A549 (cell line): ENCODE data around the gene ELMO2. TPM values are rescaled to one million over a fixed set of nuclear protein-coding genes. Genes with fewer than 3 reads are reported as not detected.

Experiments
- ATAC-seq, 2 experiments: fragments of 200-7000 bp in 1 of 2; fragments of >200 bp in 1 of 2; cut with Nextera tagmentation in 1 of 2; cut with Tn5 transposase in 1 of 2; 3 replicates each; pipeline versions ENCODE4 v1.8.0 to v1.9.1; 2018 to 2020; ENCODE audit warnings: mild to moderate bottlenecking in 1 of 2, moderate library complexity in 1 of 2
- CTCF ChIA-PET: fragments of 300-600 bp; sonication (Branson Sonifier 250); formaldehyde crosslinking; extraction: SDS; loops from one replicate; lab custom pipeline; 2021; ENCODE audit warnings: antibody characterized with exemption, inconsistent platforms; lab: Yijun Ruan, JAX
- POLR2A ChIA-PET: fragments of 350-600 bp; formaldehyde crosslinking; extraction: SDS; loops from one replicate; lab custom pipeline; 2021; ENCODE audit warnings: antibody characterized with exemption, inconsistent platforms; lab: Yijun Ruan, JAX
- DNase-seq, 2 experiments: peaks; one replicate each; pipeline versions ENCODE4 v3.0.0 to v3.0.0-alpha.2; 2011 to 2016; ENCODE audit warnings: low read depth in 1 of 2, low spot score in 1 of 2
- FAIRE-seq: peaks from 2 replicates; lab custom pipeline; 2011; peaks lifted over from hg19 to GRCh38; lab: Jason Lieb, UNC
- H3K27ac ChIP-seq, 2 experiments: fragments of >200 bp; sonication (Bioruptor Twin); formaldehyde crosslinking; 3 replicates each; pipeline ENCODE4 v1.5.1; 2016 to 2017
- H3K4me1 ChIP-seq: fragments of >200 bp; sonication (Bioruptor Twin); formaldehyde crosslinking; 3 replicates; pipeline ENCODE4 v1.6.1; 2016
- H3K4me2 ChIP-seq: fragments of >200 bp; sonication (Bioruptor Twin); formaldehyde crosslinking; 3 replicates; pipeline ENCODE4 v1.6.1; 2016
- H3K4me3 ChIP-seq: fragments of >200 bp; sonication (Bioruptor Twin); formaldehyde crosslinking; 3 replicates; pipeline ENCODE4 v1.5.1; 2016
- H3K9me3 ChIP-seq: fragments of >200 bp; sonication (Bioruptor Twin); formaldehyde crosslinking; 3 replicates; pipeline ENCODE4 v1.6.1; 2016
- BHLHE40 ChIP-seq: IDR thresholded peaks from 2 replicates; pipeline ENCODE4 v1.6.1; 2012; ENCODE audit warnings: low read depth, low read length, inconsistent platforms
- EHMT2 ChIP-seq: fragments of 200-600 bp; sonication (generic); IDR thresholded peaks from 2 replicates; pipeline ENCODE4 v1.6.1; 2016; ENCODE audit warnings: antibody characterized with exemption, low read depth, mild to moderate bottlenecking, moderate library complexity
- FOSL2 ChIP-seq, 2 experiments: fragments of 450-650 bp in 1 of 2; fragments of >200 bp in 1 of 2; sonication (Bioruptor Twin) in 1 of 2; formaldehyde crosslinking; IDR thresholded peaks; 2 replicates each; pipeline versions ENCODE4 v1.5.0 to v1.6.1; 2016 to 2020; ENCODE audit warnings: mild to moderate bottlenecking in 1 of 2, moderate library complexity in 1 of 2
- FOXS1 ChIP-seq: fragments of 250-450 bp; sonication (Bioruptor Pico); IDR thresholded peaks from 2 replicates; pipeline ENCODE4 v1.5.0; 2020; ENCODE audit warnings: mild to moderate bottlenecking, moderate library complexity
- GATA3 ChIP-seq: IDR thresholded peaks from 2 replicates; pipeline ENCODE4 v1.6.1; 2012; ENCODE audit warnings: borderline replicate concordance
- HDAC2 ChIP-seq: fragments of 200-600 bp; sonication (generic); IDR thresholded peaks from 2 replicates; pipeline ENCODE4 v1.6.1; 2016
- HEYL ChIP-seq: fragments of 250-450 bp; sonication (Bioruptor Pico); IDR thresholded peaks from 2 replicates; pipeline ENCODE4 v1.8.0; 2021; ENCODE audit warnings: mild to moderate bottlenecking, moderate library complexity
- HMGXB4 ChIP-seq: fragments of 250-450 bp; sonication (Bioruptor Pico); IDR thresholded peaks from 2 replicates; pipeline ENCODE4 v1.5.0; 2021; ENCODE audit warnings: mild to moderate bottlenecking, moderate library complexity, borderline replicate concordance
- HOXB13 ChIP-seq: fragments of 250-450 bp; sonication (Bioruptor Pico); IDR thresholded peaks from 2 replicates; pipeline ENCODE4 v1.5.0; 2020; ENCODE audit warnings: low read depth, mild to moderate bottlenecking, moderate library complexity
- KDM1A ChIP-seq: fragments of 200-600 bp; sonication (generic); IDR thresholded peaks from 2 replicates; pipeline ENCODE4 v1.6.1; 2016; ENCODE audit warnings: low read depth, mild to moderate bottlenecking
- KDM5A ChIP-seq: fragments of 200-600 bp; sonication (generic); IDR thresholded peaks from 2 replicates; pipeline ENCODE4 v1.6.1; 2016; ENCODE audit warnings: antibody characterized with exemption, mild to moderate bottlenecking
- MAFK ChIP-seq: fragments of 450-650 bp; IDR thresholded peaks from 2 replicates; pipeline ENCODE4 v1.6.1; 2014; ENCODE audit not compliant: partially characterized antibody
- NFE2L2 ChIP-seq: fragments of 150-350 bp; conservative IDR thresholded peaks from 2 replicates; pipeline ENCODE4 v1.6.1; 2014; ENCODE audit warnings: low read length
- POLR2AphosphoS2 ChIP-seq: conservative IDR thresholded peaks from 2 replicates; pipeline ENCODE4 v1.6.1; 2012; ENCODE audit warnings: low read length, improper control_type of control experiment, inconsistent platforms
- RCOR1 ChIP-seq: fragments of 150-350 bp; IDR thresholded peaks from 2 replicates; pipeline ENCODE4 v1.6.1; 2014; ENCODE audit warnings: antibody characterized with exemption, low read length, low read depth
- SMC3 ChIP-seq: fragments of >200 bp; sonication (Bioruptor Twin); formaldehyde crosslinking; IDR thresholded peaks from 3 replicates; pipeline ENCODE4 v1.6.1; 2018; ENCODE audit warnings: inconsistent platforms
- SREBF2 ChIP-seq: fragments of 450-650 bp; IDR thresholded peaks from 2 replicates; pipeline ENCODE4 v1.6.1; 2014; ENCODE audit warnings: mild to moderate bottlenecking, moderate library complexity
- TFCP2L1 ChIP-seq: fragments of 250-450 bp; sonication (Bioruptor Pico); IDR thresholded peaks from 2 replicates; pipeline ENCODE4 v1.5.0; 2021; ENCODE audit warnings: mild to moderate bottlenecking
- TP53 ChIP-seq: fragments of 250-450 bp; sonication (Bioruptor Pico); IDR thresholded peaks from 2 replicates; pipeline ENCODE4 v1.5.0; 2021; ENCODE audit warnings: mild to moderate bottlenecking, moderate library complexity
- USF2 ChIP-seq: fragments of 450-650 bp; IDR thresholded peaks from 2 replicates; pipeline ENCODE4 v1.6.1; 2014; ENCODE audit warnings: antibody characterized with exemption
- ZC3H11A ChIP-seq: fragments of 450-650 bp; IDR thresholded peaks from 2 replicates; pipeline ENCODE4 v1.6.1; 2014; ENCODE audit warnings: antibody characterized with exemption, mild to moderate bottlenecking
- ZFP36 ChIP-seq: fragments of 450-650 bp; IDR thresholded peaks from 2 replicates; pipeline ENCODE4 v1.6.1; 2014; ENCODE audit warnings: borderline replicate concordance; ENCODE audit not compliant: partially characterized antibody
- ZNF302 ChIP-seq: fragments of 250-450 bp; sonication (Bioruptor Pico); IDR thresholded peaks from 2 replicates; pipeline ENCODE4 v1.9.0; 2021; ENCODE audit warnings: inconsistent platforms, mild to moderate bottlenecking, moderate library complexity
- WGBS: methylation state at CpG from one replicate; pipeline ENCODE4 v1.1.6; 2017; ENCODE audit errors: missing lambda C conversion rate; 5-methylcytosine and 5-hydroxymethylcytosine counted together
- polyA plus RNA-seq, 4 experiments: library from polyadenylated mRNA; depleted of rRNA in 3 of 4; stranded (reverse); fragments of >200 nt; fragmentation: RNase III in 1 of 4; extraction: RNeasy Plus Mini Kit Qiagen cat#74134 plus additional on column Dnase treatment in 1 of 4; gene quantifications; 2 replicates in 3 of 4; 3 replicates in 1 of 4; pipeline ENCODE4 v1.2.3, GENCODE V29; 2011 to 2017
- TF ChIP-seq, protein P1 (sequence below): IDR thresholded peaks from 2 replicates; pipeline ENCODE4 v1.6.1; 2012

The ELMO2 gene
- polyA plus RNA-seq, 2 of the 4 experiments (the other 2 are of a cell fraction) = 23.4 to 25.1 TPM

- TF ChIP-seq KDM1A = no peak
- TF ChIP-seq GATA3 = no peak
- no peak for TF ChIP-seq BHLHE40
- no peak for TF ChIP-seq EHMT2
- no peak for TF ChIP-seq SMC3
- TF ChIP-seq, all 56 proteins: peak for 0
Observed at GRCh38 chr20:46355778-46356177, 50.6 kb downstream of the ELMO2 start (continued).

GRCh38 chr20:46354920-46355654 lies 51.3 kb downstream of the ELMO2 start:
- ChIA-PET CTCF (interaction anchor here (1.0 to 1.5 kb wide), 2 partner anchors 46 to 83 kb away, joined by 4 to 5 read pairs; partner anchors contain the start of gene CDH22), POLR2A (interaction anchor here (1.3 kb wide), 1 partner anchor 9 kb away, joined by 10 read pairs; no protein-coding TSS in a partner anchor)
- no peak for DNase-seq
- no peak for ATAC-seq
- no peak overlapping the region for H3K27ac ChIP-seq
- WGBS = 86% methylated on average over 16 of the region's 20 CpGs
- H3K4me1 ChIP-seq = peaks cover 11% of the 10 kb centered on the region
- TF ChIP-seq HMGXB4 (CRISPR knock-in tag) (no peak), HEYL (CRISPR knock-in tag) (no peak), TFCP2L1 (CRISPR knock-in tag) (no peak), ZFP36 (no peak), POLR2AphosphoS2 (no peak), FOSL2 (IDR thresholded peaks at IDR 0.05) (no peak), FOSL2 (CRISPR knock-in tag; IDR thresholded peaks at IDR 0.05) (no peak), GATA3 (no peak; the same call in 1 of the 2 replicates), FOXS1 (no peak), NFE2L2 (no peak), HOXB13 (CRISPR knock-in tag) (no peak), HDAC2 (no peak), ZC3H11A (no peak), SREBF2 (no peak), RCOR1 (no peak), ZNF302 (CRISPR knock-in tag) (no peak), USF2 (no peak), TP53 (CRISPR knock-in tag) (no peak), MAFK (no peak), KDM5A (no peak)
- TF ChIP-seq, protein P1, sequence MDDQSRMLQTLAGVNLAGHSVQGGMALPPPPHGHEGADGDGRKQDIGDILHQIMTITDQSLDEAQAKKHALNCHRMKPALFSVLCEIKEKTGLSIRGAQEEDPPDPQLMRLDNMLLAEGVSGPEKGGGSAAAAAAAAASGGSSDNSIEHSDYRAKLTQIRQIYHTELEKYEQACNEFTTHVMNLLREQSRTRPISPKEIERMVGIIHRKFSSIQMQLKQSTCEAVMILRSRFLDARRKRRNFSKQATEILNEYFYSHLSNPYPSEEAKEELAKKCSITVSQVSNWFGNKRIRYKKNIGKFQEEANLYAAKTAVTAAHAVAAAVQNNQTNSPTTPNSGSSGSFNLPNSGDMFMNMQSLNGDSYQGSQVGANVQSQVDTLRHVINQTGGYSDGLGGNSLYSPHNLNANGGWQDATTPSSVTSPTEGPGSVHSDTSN = no peak
- H3K4me3 ChIP-seq = no peak overlapping the region
- no peaks in the 10 kb centered on the region for H3K9me3 ChIP-seq
- FAIRE-seq = no peak
- H3K4me2 ChIP-seq = no peak overlapping the region
